Measurements from ENCODE around the gene GNB2.

Gene GNB2

GRCh38 chr7:100681491-100682227, 8.1 kb downstream of the GNB2 start:
- no peak for DNase-seq (ENCODE audit: low read depth)

- DNase-seq (ENCODE audit: low read depth): no peak
These were observed 8.7 kb downstream of the GNB2 start for GRCh38 chr7:100682228-100682741.

GRCh38 chr7:100682991-100683658, 9.6 kb downstream of the GNB2 start:
- no peak for DNase-seq (ENCODE audit: low read depth)

GRCh38 chr7:100683659-100684533, 10.4 kb downstream of the GNB2 start:
- no peak for DNase-seq (ENCODE audit: low read depth)

GRCh38 chr7:100684534-100685042, 11.0 kb downstream of the GNB2 start:
- DNase-seq (ENCODE audit: low read depth): no peak

GRCh38 chr7:100685049-100685605, 11.6 kb downstream of the GNB2 start:
- DNase-seq (ENCODE audit: low read depth): no peak

GRCh38 chr7:100685631-100686145, 12.1 kb downstream of the GNB2 start:
- DNase-seq (ENCODE audit: low read depth): no peak

- DNase-seq (ENCODE audit: low read depth): no peak
These were observed 12.8 kb downstream of the GNB2 start for GRCh38 chr7:100686201-100686821.

DNA sequence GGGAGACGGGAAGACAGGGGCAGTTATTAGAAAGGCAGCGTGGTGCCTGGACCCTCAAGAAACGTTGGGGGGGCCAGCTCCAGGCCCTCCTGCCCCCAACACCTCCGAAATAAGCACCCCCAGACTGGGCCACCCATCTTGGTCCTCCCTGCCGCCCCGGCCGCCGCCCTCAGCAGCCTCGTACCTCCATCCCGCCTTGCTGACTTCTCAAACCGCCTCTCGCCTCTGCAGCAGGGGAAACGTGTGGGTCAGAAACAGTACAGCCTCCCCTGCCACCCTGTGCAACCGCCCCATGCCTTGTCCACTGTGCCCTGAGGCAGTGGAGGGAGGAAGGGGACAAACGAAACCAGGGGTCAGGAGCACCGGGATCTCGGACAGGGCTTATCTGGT, 13.3 kb downstream of the GNB2 start:
- no peak for DNase-seq (ENCODE audit: low read depth)

DNA sequence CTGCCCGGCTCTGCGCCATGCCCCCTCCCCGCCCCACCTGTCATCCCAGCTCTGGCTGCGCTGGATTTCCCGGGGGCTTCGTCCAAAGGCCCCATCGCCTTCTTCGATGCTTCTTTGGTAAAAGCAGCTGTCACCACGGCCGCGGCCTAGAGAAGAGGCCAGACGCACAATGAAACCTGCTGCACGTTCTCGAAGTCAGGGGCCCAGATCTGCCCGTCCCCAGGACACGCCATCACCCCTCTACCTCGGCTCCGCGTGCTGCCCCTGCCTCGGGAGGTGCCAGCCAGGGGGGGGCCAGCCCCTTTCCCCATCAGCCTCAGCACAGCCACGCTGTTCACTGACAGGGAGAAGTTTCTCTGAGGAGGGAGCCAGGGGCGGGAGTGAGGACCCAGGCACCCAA, 13.7 kb downstream of the GNB2 start:
- no peak for DNase-seq (ENCODE audit: low read depth)

DNA sequence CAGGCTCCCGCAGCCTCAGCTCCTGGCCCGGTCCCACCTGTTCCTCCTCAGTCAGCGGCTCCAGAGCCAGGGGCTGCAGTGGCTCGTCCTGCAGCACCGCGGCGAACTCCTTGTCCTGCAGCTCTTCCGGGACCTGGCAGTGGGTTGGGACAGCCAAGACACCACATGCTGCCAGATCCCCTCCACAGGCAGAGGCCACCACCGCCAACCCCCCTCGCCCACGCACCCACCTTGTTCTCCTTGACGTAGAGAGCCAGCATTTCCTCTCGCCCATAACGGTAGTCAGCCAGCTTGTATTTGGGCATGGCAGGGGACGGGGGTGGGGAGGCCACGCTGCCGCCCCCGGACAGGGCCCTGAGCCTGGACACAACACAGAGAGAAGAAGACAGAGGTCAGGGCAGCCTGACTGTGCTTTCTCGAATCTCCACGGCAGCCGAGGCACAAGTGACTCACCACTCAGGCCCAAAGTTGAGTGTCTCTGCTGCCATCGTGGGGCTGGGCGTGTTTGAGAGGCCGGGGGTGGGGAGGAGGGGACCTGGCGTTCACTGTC, 14.3 kb downstream of the GNB2 start:
- no peak for DNase-seq (ENCODE audit: low read depth)

DNA sequence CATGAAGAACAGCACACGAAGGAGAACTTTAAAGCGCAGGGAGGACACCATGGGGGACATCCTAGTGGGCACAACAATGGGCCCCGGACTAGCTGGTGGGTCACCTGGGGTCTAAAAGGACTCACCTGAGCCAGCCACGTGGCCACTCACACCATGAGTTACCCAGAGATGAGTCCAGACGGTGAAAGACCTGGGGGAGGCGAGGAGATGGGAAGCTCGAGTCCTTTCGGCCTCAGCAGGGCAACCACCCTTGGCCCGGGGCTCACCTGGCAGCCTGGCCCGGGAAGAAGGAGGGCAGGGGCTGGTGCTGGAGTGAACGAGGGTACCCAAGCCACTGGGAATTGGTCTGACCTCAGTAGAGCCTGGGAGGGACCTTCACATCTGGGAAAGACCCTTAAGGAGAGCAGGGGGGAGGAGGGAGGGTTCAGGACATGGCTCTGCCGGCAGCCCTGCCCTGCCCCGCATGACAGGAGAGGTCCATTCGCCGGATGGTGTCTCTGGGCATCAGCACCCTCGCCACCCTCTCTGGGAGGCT, 14.9 kb downstream of the GNB2 start:
- DNase-seq (ENCODE audit: low read depth): no peak

GRCh38 chr7:100689230-100690135, 15.9 kb downstream of the GNB2 start:
- no peak for DNase-seq (ENCODE audit: low read depth)

DNA sequence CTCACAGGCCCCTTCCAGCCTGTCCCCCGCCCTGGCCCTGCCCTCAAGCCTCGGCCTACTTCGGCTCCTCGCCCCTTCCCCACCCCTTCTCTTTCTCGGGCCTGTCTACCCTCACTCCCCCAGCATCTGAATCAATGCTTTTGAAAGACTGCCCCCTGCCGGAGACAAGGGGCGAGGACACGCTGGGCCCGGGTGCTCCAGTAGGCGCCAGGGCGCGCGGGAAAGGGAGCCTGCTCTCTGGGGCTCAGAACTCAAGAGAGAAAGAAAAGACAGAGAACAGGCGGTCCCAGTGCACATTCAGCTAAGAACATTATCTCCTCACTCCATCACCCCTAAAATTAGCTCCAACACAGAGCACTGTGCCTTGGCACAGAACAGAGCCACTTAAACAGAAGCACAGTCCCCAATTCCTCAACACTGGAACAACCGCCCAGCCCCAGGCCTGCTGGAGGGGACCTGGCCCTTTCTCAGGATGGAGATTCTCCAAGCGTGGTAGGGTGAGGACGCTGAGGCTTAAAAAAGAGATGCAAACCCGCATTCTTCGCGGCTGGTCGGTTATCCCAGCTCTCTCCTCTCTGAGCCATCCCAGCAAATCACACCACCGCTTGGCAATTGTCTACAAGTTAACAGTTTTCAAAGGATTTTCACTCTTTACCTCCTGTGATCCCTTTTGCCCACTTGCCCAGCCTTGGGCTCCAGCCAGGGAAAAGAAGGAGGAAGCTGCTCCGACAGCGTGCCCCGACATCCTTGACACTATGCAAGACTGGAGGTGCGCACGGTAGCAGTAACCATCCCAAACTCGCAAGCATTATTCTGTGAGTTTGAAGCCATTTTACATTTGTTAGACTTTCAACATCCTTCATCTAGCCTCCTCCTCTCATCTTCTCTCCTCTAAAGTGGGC, 18.4 kb downstream of the GNB2 start:
- DNase-seq (ENCODE audit: low read depth): no peak

GRCh38 chr7:100692578-100692961, 19.0 kb downstream of the GNB2 start:
- DNase-seq (ENCODE audit: low read depth): no peak

GRCh38 chr7:100693312-100694097, 20.0 kb downstream of the GNB2 start:
- no peak for DNase-seq (ENCODE audit: low read depth)

GRCh38 chr7:100694098-100694745, 20.7 kb downstream of the GNB2 start, which contains the start of gene GIGYF1:
TSS of gene GIGYF1 (minus strand) at chr7:100694250. CDS start at chr7:100688238, 6,012 bp downstream.
- no peak for DNase-seq (ENCODE audit: low read depth)
